HUES6 (cell line): ENCODE data around the gene ZNF345.

ENCODE experiments used
- H3K27ac ChIP-seq: 2 replicates; pipeline ENCODE4 v1.7.0; 2013; ENCODE audit warnings: low read depth, mild to moderate bottlenecking, low read length, inconsistent platforms
- H3K27me3 ChIP-seq: 2 replicates; pipeline ENCODE4 v1.6.1; 2013; ENCODE audit warnings: low read length; ENCODE audit not compliant: control insufficient read depth, insufficient read depth
- H3K36me3 ChIP-seq: 2 replicates; pipeline ENCODE4 v1.6.1; 2013; ENCODE audit warnings: low read length; ENCODE audit not compliant: control insufficient read depth, insufficient read depth
- H3K4me1 ChIP-seq: 2 replicates; pipeline ENCODE4 v1.6.1; 2013; ENCODE audit warnings: low read length; ENCODE audit not compliant: control insufficient read depth, insufficient read depth
- H3K4me3 ChIP-seq: 2 replicates; pipeline ENCODE4 v1.5.1; 2013; ENCODE audit warnings: low read depth, low read length
- H3K9ac ChIP-seq: one replicate; pipeline ENCODE4 v1.6.1; 2013; ENCODE audit warnings: mild to moderate bottlenecking, low read length
- H3K9me3 ChIP-seq: 2 replicates; pipeline ENCODE4 v1.6.1; 2013; ENCODE audit warnings: low read depth, low read length; ENCODE audit not compliant: control insufficient read depth, insufficient read depth

Gene ZNF345

DNA sequence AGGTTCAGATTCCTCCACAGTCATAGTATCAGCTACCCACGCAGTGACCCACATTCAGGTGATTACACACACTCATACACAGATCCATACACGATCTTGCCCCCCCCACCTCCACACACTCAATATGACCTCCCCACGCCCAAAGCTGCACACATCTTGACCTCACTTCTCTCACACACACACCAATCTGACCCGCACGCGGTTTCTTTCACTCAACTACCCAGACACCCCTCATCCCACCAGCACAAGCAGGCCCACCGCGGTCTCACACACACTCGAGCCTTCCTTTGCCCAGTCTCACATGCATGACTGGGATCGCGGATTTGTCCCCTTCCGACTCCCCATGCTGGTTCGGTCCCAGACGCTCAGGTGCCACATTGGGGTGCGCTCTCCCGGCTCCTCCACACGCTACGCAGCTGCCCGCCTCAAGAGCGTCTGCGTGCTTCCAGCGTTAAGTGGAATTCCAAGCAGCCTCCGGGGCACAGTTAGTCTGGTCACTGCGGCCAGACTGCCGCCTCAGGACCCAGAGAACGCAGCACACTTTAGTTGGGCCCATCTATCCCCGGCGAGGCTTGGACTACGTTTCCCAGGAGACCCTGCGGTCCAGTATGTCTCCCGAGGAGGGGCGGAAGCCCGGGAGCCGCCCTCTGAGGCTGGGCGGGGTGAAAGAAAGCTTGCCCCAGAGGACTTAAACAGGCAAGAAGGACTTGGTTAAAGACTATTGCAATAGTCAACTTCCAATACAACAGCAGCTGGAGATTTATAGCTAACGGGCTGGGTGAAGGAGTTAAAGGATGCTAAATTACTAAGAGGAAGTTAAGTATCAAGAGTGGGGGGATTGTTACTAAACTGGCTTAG is 746 bp upstream of the ZNF345 start:
- Histone ChIP-seq H3K4me3 (peak overlapping the region; percentile 84), H3K36me3 (peaks cover 11% of the 10 kb centered on the region), H3K4me1 (no peaks in the 10 kb centered on the region; the same call in 1 of the 2 replicates), H3K9me3 (peaks cover 7% of the 10 kb centered on the region; the same call in 1 of the 2 replicates), H3K27me3 (no peaks in the 10 kb centered on the region), H3K9ac (peak overlapping the region; percentile 78), H3K27ac (peak overlapping the region; percentile 32; the same call in 1 of the 2 replicates)

DNA sequence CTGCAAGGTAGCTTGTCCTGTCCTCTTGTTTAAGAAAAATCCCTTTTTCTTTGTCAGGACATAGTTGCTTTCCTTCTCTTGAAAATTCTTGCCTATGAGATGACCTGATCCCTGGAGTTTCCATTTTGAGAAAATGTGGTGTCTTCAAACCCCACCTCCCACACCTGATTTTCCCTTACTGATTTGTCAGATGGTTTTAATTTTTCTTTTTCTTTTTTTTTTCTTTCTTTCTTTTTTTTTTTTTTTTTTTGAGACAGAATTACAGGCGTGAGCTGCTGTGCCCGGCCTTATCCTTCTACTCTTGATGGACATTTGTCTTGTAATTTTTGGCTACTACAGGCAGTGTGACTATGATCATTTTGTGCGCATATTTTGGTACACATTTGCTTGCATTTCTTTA is 1.2 kb downstream of the ZNF345 start:
- Histone ChIP-seq H3K4me1 (no peaks in the 10 kb centered on the region; the same call in 1 of the 2 replicates), H3K27ac (no peak overlapping the region), H3K4me3 (peak overlapping the region; percentile 84), H3K9ac (no peak overlapping the region), H3K9me3 (peaks cover 11% of the 10 kb centered on the region; the same call in 1 of the 2 replicates), H3K27me3 (no peaks in the 10 kb centered on the region), H3K36me3 (peaks cover 18% of the 10 kb centered on the region)

DNA sequence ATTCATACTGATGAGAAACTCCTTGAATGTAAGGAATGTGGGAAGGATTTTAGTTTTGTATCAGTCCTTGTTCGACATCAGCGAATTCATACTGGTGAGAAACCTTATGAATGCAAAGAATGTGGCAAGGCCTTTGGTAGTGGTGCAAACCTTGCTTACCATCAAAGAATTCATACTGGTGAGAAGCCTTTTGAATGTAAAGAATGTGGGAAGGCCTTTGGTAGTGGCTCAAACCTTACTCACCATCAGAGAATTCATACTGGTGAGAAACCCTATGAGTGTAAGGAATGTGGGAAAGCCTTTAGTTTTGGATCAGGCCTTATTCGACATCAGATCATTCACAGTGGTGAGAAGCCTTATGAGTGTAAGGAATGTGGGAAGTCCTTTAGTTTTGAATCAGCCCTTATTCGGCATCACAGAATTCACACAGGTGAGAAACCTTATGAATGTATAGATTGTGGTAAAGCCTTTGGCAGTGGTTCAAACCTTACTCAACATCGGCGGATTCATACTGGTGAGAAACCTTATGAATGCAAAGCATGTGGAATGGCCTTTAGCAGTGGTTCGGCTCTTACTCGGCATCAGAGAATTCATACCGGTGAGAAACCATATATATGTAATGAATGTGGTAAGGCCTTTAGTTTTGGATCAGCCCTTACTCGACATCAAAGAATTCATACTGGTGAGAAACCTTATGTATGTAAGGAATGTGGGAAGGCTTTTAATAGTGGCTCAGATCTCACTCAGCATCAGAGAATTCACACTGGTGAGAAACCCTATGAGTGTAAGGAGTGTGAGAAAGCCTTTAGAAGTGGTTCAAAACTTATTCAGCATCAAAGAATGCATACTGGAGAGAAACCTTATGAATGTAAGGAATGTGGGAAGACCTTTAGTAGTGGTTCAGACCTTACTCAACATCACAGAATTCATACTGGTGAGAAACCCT is 26.6 kb downstream of the ZNF345 start:
- H3K4me3 ChIP-seq, result no peak overlapping the region
- H3K27me3 ChIP-seq, result no peaks in the 10 kb centered on the region
- no peaks in the 10 kb centered on the region for H3K4me1 ChIP-seq
- no peak overlapping the region for H3K9ac ChIP-seq
- H3K27ac ChIP-seq, result no peak overlapping the region
- peaks cover 72% of the 10 kb centered on the region for H3K9me3 ChIP-seq
- peaks cover 26% of the 10 kb centered on the region for H3K36me3 ChIP-seq

DNA sequence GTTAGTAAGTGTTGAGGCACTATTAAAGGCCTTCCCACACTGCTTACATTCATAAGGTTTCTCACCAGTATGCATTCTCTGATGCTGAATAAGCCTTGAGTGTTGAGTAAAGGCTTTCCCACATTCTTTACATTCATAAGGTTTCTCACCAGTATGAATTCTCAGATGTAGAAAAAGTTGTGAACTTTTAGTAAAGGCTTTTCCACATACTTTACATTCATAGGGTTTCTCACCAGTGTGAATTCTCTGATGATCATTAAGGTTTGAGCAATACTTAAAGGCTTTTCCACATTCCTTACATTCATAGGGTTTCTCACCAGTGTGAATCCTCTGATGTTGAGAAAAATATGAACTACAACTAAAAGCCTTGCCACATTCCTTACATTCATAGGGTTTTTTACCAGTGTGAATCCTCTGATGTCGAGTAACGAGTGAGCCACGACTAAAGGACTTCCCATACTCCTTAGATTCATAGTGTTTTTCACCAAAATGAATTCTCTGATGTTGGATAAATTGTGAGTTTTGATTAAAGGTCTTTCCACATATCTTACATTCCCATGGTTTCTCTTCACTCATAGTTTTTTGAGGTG is 41.2 kb downstream of the ZNF345 start:
- Histone ChIP-seq H3K36me3 (peaks cover 36% of the 10 kb centered on the region), H3K9me3 (peaks cover 79% of the 10 kb centered on the region), H3K27ac (no peak overlapping the region), H3K27me3 (no peaks in the 10 kb centered on the region), H3K4me3 (no peak overlapping the region), H3K4me1 (no peaks in the 10 kb centered on the region), H3K9ac (no peak overlapping the region)

DNA sequence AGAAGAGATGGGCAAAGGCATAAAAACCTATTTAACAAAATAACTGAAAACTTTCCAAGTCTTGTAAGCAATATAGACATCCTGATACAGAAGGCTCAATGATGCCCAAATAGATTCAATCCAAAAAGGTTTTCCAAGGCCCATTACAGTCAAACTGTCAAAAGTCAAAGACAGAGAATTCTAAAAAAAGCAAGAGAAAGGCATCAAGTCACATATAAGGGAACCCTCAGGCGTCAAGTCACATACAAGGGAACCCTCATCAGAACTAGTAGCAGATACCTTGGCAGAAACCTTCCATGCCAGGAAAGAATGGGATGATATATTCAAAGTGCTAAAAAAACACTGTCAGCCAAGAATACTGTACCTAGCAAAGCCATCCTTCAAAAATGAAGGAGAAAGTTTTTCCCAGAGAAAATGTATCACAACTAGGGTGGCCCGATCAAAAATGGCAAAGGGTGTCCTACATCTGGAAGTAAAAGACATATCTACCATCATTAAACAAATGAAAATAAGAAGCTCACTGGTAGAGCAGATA is 44.2 kb downstream of the ZNF345 start:
- peaks cover 38% of the 10 kb centered on the region for H3K36me3 ChIP-seq
- no peaks in the 10 kb centered on the region for H3K4me1 ChIP-seq
- H3K4me3 ChIP-seq, result no peak overlapping the region
- no peak overlapping the region for H3K9ac ChIP-seq
- no peaks in the 10 kb centered on the region for H3K27me3 ChIP-seq
- H3K27ac ChIP-seq, result no peak overlapping the region
- peaks cover 85% of the 10 kb centered on the region for H3K9me3 ChIP-seq

DNA sequence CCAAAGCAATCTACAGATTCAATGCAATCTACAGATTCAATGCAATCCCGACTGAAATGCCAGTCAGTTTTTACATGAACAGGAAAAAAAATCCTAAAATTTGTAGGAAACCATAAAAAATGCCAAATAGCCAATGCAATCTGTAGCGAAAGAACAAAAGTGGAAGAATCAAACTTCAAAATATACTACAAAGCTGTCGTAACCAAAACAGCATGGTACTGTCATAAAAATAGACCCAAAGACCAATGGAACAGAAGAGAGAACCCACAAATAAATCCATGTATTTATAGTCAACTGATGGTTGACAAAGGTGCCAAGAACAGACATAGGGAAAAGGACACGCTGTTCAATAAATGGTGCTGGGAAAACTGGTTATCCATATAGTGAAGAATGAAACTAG is 47.7 kb downstream of the ZNF345 start:
- H3K27me3 ChIP-seq, result no peaks in the 10 kb centered on the region
- no peak overlapping the region for H3K4me3 ChIP-seq
- no peak overlapping the region for H3K27ac ChIP-seq
- H3K9ac ChIP-seq, result no peak overlapping the region
- H3K9me3 ChIP-seq, result peaks cover 72% of the 10 kb centered on the region
- H3K36me3 ChIP-seq, result peaks cover 14% of the 10 kb centered on the region; the same call in 1 of the 2 replicates
- no peaks in the 10 kb centered on the region for H3K4me1 ChIP-seq

DNA sequence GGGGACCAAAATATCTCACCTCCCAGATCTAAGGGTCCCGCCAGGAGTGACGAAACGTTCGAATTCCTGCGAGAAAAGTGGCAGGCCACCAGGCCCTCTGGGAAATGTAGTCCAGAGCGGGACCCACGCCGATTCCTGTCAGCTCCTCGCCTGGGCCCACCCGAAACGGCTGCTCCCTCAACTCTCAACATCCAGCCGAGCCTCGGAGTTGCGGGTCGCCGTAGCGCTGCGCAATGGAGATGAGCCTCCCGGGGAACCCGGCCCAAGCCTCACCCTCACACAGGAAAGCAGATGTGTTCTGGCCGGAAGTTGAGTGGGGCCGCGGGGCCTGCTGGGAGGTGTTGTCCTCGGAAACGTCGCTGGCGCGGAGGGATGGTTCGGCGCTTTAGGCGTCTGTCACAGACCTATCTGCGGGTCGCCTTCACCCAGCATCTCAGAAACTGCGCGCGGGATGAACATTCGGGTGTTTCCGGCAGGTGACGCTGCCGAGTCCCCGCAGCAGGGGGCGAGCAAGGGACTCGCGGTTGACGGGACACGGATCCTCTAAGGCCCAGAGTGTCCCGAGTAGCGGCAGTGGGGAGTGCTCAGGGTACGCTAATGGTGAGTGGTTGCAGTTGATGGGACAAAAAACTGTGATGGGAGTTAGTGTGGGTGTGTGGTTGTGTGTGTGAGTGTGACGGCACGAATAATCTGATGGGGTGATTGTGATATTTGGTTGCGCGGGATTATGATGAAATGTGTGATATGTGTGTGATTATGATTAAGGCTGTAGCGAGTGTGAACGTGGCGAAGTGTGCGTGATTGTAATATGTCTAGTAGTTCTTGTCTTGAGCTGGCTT is 65.5 kb downstream of the ZNF345 start, which contains the start of the genes ZNF568 and ZNF829:
ZNF568 (plus strand) TSS at position 341 of the 839 bp plus-strand sequence. CDS start 6,439 bp downstream, outside the sequence.
ZNF829 (minus strand) TSS at position 300 of the 839 bp plus-strand sequence. CDS start 1,124 bp downstream, outside the sequence.
- no peaks in the 10 kb centered on the region for H3K27me3 ChIP-seq
- peak within 1 kb of the TSS; percentile 74; the same call in 1 of the 2 replicates for H3K27ac ChIP-seq
- no peaks in the 10 kb centered on the region; the same call in 1 of the 2 replicates for H3K36me3 ChIP-seq
- no peaks in the 10 kb centered on the region for H3K4me1 ChIP-seq
- H3K4me3 ChIP-seq, result peak within 1 kb of the TSS; percentile 74
- H3K9me3 ChIP-seq, result peaks cover 36% of the 10 kb centered on the region; the same call in 1 of the 2 replicates
- peak within 1 kb of the TSS; percentile 81 for H3K9ac ChIP-seq

DNA sequence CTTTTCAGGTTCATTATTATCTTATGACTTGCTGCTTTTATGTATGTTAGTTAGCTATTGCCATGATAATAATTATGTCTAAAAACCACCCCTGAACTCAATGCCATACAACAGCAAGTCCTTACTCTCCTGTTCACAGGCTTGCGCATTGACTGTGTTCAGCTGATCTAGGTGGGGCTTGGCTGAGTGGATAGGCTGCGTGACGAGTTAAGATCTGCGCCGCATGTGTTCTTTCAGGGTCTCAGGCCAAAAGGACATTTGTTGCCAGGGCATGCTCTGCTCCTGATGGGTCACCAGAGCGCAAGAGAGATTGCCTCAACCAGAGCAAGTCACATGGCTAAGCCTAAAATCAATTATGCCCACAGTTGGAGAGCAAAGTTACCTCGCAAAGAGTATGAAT is 66.3 kb downstream of the ZNF345 start:
- Histone ChIP-seq H3K27me3 (no peaks in the 10 kb centered on the region), H3K4me3 (peak overlapping the region; percentile 74), H3K27ac (no peak overlapping the region), H3K4me1 (no peaks in the 10 kb centered on the region), H3K9me3 (peaks cover 32% of the 10 kb centered on the region; the same call in 1 of the 2 replicates), H3K36me3 (no peaks in the 10 kb centered on the region; the same call in 1 of the 2 replicates), H3K9ac (no peak overlapping the region)

DNA sequence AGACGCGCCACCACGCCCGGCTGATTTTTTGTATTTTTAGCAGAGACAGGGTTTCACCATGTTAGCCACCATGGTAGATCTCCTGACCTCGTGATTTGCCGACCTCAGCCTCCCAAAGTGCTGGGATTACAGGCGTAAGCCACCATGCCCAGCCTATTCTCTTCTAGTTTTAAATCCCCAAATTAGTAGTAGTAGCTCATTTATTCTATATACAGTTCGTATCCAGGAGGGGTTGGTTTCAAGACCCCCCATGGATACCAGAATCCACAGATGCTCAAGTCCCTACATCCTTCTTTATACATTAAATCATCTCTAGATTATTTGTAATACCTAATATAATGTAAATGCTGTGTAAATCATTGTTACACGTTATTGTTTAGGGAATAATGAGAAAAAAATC is 67.4 kb downstream of the ZNF345 start:
- H3K36me3 ChIP-seq, result peaks cover 3% of the 10 kb centered on the region; the same call in 1 of the 2 replicates
- H3K4me1 ChIP-seq, result no peaks in the 10 kb centered on the region
- no peak overlapping the region for H3K27ac ChIP-seq
- H3K4me3 ChIP-seq, result no peak overlapping the region
- peaks cover 37% of the 10 kb centered on the region; the same call in 1 of the 2 replicates for H3K9me3 ChIP-seq
- no peaks in the 10 kb centered on the region for H3K27me3 ChIP-seq
- no peak overlapping the region for H3K9ac ChIP-seq
